NCI-H82 treated with DMSO at 0.1 percent for 48 hours (cell line): ENCODE measurements around the gene OLFM1.

Experiments
- DNase-seq: peaks from one replicate; lab custom pipeline; 2025; ENCODE audit not compliant: unreplicated experiment; lab: John Stamatoyannopoulos, UW

The OLFM1 gene

GRCh38 chr9:135088979-135089847 is 1.7 kb downstream of the OLFM1 start:
- no peak for DNase-seq

- DNase-seq, result no peak
Measured at GRCh38 chr9:135090081-135090480, 2.6 kb downstream of the OLFM1 start.

GRCh38 chr9:135090547-135090946 is 3.1 kb downstream of the OLFM1 start:
- DNase-seq, result no peak

- DNase-seq, result no peak
Measured at GRCh38 chr9:135091545-135091944, 4.1 kb downstream of the OLFM1 start.

GRCh38 chr9:135093111-135093510 is 5.6 kb downstream of the OLFM1 start:
- DNase-seq, result no peak

GRCh38 chr9:135093911-135094584 is 6.6 kb downstream of the OLFM1 start:
- no peak for DNase-seq

- DNase-seq, result no peak
Measured at GRCh38 chr9:135095470-135096407, 8.3 kb downstream of the OLFM1 start.

DNA sequence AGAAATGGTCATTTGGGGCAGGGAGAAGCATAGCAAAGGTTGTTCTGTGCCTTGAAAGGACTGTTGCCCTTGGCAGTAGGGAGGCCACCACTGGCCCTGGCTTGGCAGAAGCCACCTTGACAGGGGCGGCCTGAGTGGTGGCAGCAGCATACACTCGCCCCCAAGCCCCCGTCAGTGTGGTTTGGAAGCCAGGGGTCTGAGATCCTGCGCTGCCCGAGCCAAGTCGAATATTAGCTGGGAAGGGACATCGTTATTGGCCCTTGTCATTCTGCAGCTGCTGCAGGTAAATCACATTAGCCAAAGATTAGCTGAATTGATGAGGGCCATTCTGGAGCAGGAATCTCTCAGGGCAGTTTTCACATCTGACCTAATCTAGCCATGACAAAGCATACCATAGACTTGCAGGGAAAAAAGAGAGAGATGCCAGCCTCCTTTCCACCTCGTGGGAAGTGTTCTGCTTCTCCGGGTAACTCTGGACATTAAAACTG is 9.0 kb downstream of the OLFM1 start:
- DNase-seq, result peak; percentile 61

DNA sequence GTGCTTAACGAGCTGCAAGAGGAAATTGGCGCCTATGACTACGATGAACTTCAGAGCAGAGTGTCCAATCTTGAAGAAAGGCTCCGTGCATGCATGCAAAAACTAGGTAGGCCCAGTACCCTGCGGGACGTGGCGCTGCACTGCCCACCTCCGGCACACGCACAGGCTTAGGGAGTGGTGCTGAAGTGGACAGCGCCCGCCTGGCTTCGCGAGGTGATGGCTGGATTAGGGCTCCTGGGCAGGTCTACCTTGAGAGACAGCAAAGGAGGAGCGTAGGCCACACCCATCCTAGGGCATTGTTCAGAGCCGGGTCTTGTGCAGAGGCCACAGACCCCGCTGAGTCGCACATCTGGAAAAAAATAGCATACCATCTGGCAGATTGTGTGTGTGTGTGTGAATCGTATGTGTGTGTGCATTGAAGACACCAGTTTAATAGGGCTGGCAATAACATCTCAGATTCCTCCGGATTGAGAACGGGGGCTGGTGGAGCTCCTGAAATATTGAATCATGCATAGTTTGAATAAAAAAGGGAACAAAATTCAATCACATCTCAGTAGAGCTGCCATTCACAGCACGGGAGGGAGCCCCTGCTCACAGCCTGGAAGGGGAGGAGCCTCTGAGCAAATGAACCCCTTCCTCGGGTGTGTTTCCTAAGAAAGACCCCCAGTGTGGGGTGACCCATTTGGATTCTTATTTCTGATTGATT is 11.1 kb downstream of the OLFM1 start:
- DNase-seq, result peak; percentile 24

DNA sequence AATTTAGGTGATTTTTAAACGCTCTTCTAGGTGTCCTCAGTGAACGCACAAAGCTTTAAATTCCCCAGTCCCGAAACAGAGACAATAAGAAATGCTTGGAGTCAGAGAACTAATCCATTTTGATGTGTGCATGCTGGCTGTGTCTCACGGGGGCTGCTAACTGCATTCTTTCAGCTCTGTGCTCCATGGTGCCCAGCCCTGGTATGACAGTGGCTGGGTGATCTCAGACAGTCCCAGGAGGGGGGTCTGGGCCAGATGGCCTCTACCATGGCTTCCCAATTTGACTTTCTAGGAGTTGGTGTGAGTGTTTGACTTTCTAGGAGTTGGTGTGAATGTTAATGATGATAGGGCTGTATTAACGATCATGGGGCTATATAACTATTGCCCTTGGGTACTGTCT is 12.1 kb downstream of the OLFM1 start:
- DNase-seq, result peak; percentile 38

- peak; percentile 79 for DNase-seq
Measured at GRCh38 chr9:135100241-135100681, 12.8 kb downstream of the OLFM1 start.

DNA sequence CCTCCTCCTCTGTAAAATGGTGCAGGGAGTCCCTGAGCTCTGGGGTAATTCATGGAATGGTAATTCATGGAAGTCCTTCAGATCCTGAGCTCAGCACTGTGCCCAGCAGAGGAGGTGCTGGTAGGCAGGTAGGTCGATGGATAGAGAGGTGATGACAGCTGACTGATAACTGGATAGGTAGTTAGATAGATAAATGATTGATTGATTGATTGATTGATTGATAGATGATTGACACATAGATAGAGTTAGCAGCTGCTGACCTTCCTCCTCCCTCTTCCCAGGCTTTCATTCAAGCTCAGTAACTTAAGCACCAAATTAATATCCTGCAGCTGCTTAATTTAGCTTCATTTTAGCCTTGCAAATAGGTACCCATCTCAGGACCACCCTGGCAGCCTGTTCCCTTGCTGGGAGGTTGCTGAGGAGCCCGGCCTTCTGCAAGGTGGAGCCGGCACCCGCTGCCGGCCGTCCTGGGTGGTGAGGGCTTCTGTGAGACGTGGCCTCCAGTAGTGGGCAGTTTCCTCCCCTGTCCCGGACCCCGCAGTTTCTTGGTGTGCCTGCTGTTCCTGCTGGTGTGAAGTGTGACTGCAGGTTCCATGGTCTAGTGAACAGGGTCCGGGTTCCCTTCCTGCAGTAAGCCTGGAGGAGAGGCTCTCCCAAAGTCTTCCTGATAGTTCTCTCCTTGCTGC is 13.4 kb downstream of the OLFM1 start:
- DNase-seq, result no peak

GRCh38 chr9:135101486-135101885 is 14.0 kb downstream of the OLFM1 start:
- DNase-seq, result no peak

DNA sequence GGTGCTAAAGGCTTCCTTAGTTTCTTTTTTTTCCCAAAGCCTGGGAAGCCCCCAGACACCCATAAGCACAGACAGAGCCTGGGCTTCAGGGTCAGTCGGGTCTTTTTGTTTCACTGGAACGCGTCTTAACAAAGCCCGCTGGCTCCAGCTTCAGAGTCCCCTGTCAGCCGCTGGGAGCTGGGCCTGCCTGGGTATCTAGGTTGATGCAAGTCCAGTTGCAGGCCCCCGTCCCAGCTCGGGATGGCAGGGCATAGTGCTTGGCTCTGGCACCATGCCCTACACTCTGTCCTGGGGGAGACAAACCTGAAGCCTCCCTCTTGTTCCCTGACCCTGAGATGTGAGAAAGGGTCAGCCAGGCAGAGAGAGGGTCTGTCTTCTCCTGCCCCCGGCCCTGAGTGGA is 14.5 kb downstream of the OLFM1 start:
- DNase-seq, result no peak

DNA sequence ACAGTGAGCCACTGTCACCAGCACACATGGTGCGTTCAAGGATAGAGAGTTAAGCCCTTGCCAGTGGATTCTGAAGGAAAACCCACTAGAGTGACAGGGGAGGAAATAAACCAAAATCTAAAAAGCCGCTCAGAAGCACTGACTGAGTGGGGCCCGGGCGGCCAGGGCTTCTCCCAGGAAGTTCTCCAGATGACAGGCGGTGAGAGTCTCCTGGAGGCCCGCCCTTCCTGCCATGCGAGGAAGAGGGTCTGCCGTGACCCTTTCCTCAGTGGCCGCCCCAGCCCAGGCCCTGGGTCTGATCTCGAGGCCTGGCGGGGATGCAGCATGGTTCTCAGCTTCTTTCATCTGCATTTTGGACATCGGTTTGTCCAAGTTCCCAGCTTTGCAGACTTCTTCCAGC is 14.9 kb downstream of the OLFM1 start:
- DNase-seq, result no peak

- DNase-seq, result no peak
Measured at GRCh38 chr9:135103001-135103446, 15.6 kb downstream of the OLFM1 start.

DNA sequence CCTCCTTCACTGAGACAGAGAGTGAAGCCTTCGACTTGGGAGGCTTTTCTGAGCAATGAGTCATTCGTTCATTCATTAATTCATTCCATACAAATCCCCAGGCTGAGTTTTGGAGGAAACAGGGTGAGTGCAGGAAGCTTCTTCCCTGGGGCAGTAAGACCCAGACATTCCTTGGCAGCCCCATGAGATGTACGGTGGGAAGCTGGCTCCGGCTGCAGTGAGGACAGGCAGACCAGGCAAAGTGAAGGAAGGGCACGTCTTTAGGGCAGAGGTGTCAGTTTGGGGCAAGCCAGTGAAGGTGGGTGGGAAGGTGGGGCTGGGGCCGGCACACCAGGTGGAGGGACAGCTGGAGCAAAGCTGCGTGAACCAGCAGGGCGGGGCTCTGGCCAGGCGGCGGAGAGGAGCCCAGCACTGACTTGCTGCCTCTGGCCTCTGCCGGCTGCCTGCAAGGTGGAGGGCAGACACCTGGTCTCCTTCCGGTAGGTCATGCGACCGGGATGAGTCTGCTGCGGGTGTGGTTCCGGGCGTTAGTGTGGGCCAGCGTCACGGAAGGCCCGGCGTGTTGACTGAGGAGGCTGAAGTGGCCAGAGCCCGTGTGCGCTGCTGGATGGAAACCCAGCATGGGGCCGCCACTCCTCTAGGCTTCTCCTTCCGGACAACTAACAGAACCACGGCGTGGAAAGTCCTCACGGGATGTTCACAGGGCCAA is 16.6 kb downstream of the OLFM1 start:
- DNase-seq, result no peak

- no peak for DNase-seq
Measured at GRCh38 chr9:135104761-135105160, 17.3 kb downstream of the OLFM1 start.

- DNase-seq, result peak; percentile 40
Measured at GRCh38 chr9:135105211-135105745, 17.8 kb downstream of the OLFM1 start.
